Common myeloid progenitor, CD34-positive (primary cell): ENCODE measurements around the gene SPDYE6.
"Not testable (repeated sequence)": the region's sequence is repeated elsewhere in the genome, so short reads cannot be mapped to it uniquely, and the experiment has no call there.

Experiments
- CTCF ChIA-PET: fragments of 350-600 bp; sonication (Branson Sonifier 250); formaldehyde crosslinking; loops from one replicate; lab custom pipeline; 2021; ENCODE audit warnings: antibody characterized with exemption; lab: Charles Lee
- POLR2A ChIA-PET: fragments of 350-600 bp; sonication (Branson Sonifier 250); formaldehyde crosslinking; loops from one replicate; lab custom pipeline; 2021; ENCODE audit warnings: antibody characterized with exemption; lab: Charles Lee
- DNase-seq, 3 donors: peaks; one replicate each; pipeline versions ENCODE4 v3.0.0 to v3.0.0-alpha.2; 2013
- H3K27ac ChIP-seq, 2 experiments: 1 replicate in 1 of 2; 2 replicates in 1 of 2; pipeline ENCODE4 v1.7.0; 2013; ENCODE audit warnings: inconsistent platforms in 2 of 2, low read length in 2 of 2, mild to moderate bottlenecking in 2 of 2, low read depth in 1 of 2, moderate library complexity in 1 of 2; ENCODE audit not compliant: severe bottlenecking in 2 of 2, insufficient read depth in 1 of 2, poor library complexity in 1 of 2
- H3K27me3 ChIP-seq, 5 experiments: replicated peaks in 2 of 5; 1 replicate in 3 of 5; 2 replicates in 2 of 5; pipeline versions ENCODE4 v1.6.1 to v1.7.0; 2013; ENCODE audit warnings: low read length in 4 of 5, mild to moderate bottlenecking in 2 of 5, moderate library complexity in 2 of 5, inconsistent platforms in 1 of 5; ENCODE audit not compliant: insufficient read depth in 5 of 5, control insufficient read depth in 4 of 5
- H3K36me3 ChIP-seq, 4 experiments: 1 replicate in 2 of 4; 2 replicates in 2 of 4; pipeline versions ENCODE4 v1.6.1 to v1.7.0; 2013; ENCODE audit warnings: low read length in 3 of 4, control low read depth in 1 of 4, mild to moderate bottlenecking in 1 of 4; ENCODE audit not compliant: control insufficient read depth in 4 of 4, insufficient read depth in 4 of 4
- H3K4me1 ChIP-seq, 4 experiments: 1 replicate in 3 of 4; 2 replicates in 1 of 4; pipeline versions ENCODE4 v1.6.1 to v1.7.1; 2013; ENCODE audit warnings: low read length in 3 of 4, mild to moderate bottlenecking in 3 of 4, control low read depth in 1 of 4, inconsistent platforms in 1 of 4, moderate library complexity in 1 of 4; ENCODE audit not compliant: control insufficient read depth in 4 of 4, insufficient read depth in 4 of 4; ENCODE audit errors: control extremely low read depth in 1 of 4
- H3K4me3 ChIP-seq, 7 experiments: 1 replicate in 4 of 7; 2 replicates in 3 of 7; pipeline versions ENCODE4 v1.5.1 to v1.7.0; 2013; ENCODE audit warnings: mild to moderate bottlenecking in 7 of 7, low read length in 6 of 7, moderate library complexity in 6 of 7, inconsistent platforms in 2 of 7, low read depth in 2 of 7, control low read depth in 1 of 7; ENCODE audit not compliant: insufficient read depth in 4 of 7, control insufficient read depth in 1 of 7; ENCODE audit errors: extremely low read depth in 1 of 7
- H3K9me3 ChIP-seq, 5 experiments: 1 replicate in 4 of 5; 2 replicates in 1 of 5; pipeline versions ENCODE4 v1.6.1 to v1.7.1; 2013; ENCODE audit warnings: low read length in 4 of 5, mild to moderate bottlenecking in 2 of 5, inconsistent platforms in 1 of 5, low read depth in 1 of 5, moderate library complexity in 1 of 5; ENCODE audit not compliant: control insufficient read depth in 4 of 5, insufficient read depth in 2 of 5; ENCODE audit errors: control extremely low read depth in 1 of 5
- WGBS: methylation state at CpG from one replicate; pipeline ENCODE4 v1.1.5; 2013; ENCODE audit not compliant: insufficient coverage; 5-methylcytosine and 5-hydroxymethylcytosine counted together

SPDYE6 gene

GRCh38 chr7:102365390-102365789, 9.1 kb upstream of the SPDYE6 start:
- POLR2A ChIA-PET, CTCF ChIA-PET, DNase-seq, H3K4me3 ChIP-seq, H3K27me3 ChIP-seq, H3K27ac ChIP-seq, H3K9me3 ChIP-seq, H3K36me3 ChIP-seq, H3K4me1 ChIP-seq: not testable (repeated sequence)
- WGBS = no CpG with 5 or more reads among the region's 7 CpGs

- CTCF ChIA-PET = interaction anchor here (1.4 kb wide), 1 partner anchor 35 kb away, joined by 3 read pairs; no protein-coding TSS in a partner anchor
- H3K36me3 ChIP-seq, H3K27me3 ChIP-seq, POLR2A ChIA-PET, H3K4me1 ChIP-seq, H3K9me3 ChIP-seq: not testable (repeated sequence)
- peak overlapping the region; percentile 51 to 87 (median 73) for H3K4me3 ChIP-seq
- peak in 1 of 3 donors; percentile 0 for DNase-seq
- 0% methylated on average over 1 of the region's 20 CpGs for WGBS
- peak overlapping the region; percentile 46 to 76 for H3K27ac ChIP-seq
Measured at GRCh38 chr7:102364394-102364886, 8.2 kb upstream of the SPDYE6 start.

GRCh38 chr7:102363549-102364393, 7.5 kb upstream of the SPDYE6 start:
- H3K4me1 ChIP-seq, H3K9me3 ChIP-seq, POLR2A ChIA-PET, H3K27me3 ChIP-seq, H3K36me3 ChIP-seq: not testable (repeated sequence)
- Histone ChIP-seq H3K4me3 (peak overlapping the region; percentile 51 to 87 (median 73)), H3K27ac (peak overlapping the region; percentile 46 to 76)
- CTCF ChIA-PET = interaction anchor here (1.4 kb wide), 1 partner anchor 35 kb away, joined by 3 read pairs; no protein-coding TSS in a partner anchor
- peak; percentile 97 to 99 (median 98) for DNase-seq
- under 1% methylated on average over 46 of the region's 76 CpGs for WGBS

GRCh38 chr7:102346983-102347382, 9.3 kb downstream of the SPDYE6 start:
- H3K27me3 ChIP-seq, H3K4me1 ChIP-seq, H3K4me3 ChIP-seq, POLR2A ChIA-PET, CTCF ChIA-PET, H3K27ac ChIP-seq, H3K9me3 ChIP-seq, H3K36me3 ChIP-seq, DNase-seq: not testable (repeated sequence)
- WGBS = no CpG with 5 or more reads among the region's 6 CpGs

GRCh38 chr7:102340599-102341368, 15.5 kb downstream of the SPDYE6 start:
- H3K36me3 ChIP-seq, DNase-seq, H3K9me3 ChIP-seq, CTCF ChIA-PET, H3K27me3 ChIP-seq, H3K4me3 ChIP-seq, POLR2A ChIA-PET, H3K4me1 ChIP-seq, H3K27ac ChIP-seq: not testable (repeated sequence)
- no CpG with 5 or more reads among the region's 7 CpGs for WGBS

- POLR2A ChIA-PET, DNase-seq: not testable (repeated sequence)
Measured at GRCh38 chr7:102337420-102337819, 18.8 kb downstream of the SPDYE6 start.

GRCh38 chr7:102337002-102337401, 19.2 kb downstream of the SPDYE6 start:
- H3K9me3 ChIP-seq, H3K36me3 ChIP-seq, H3K4me3 ChIP-seq, DNase-seq, POLR2A ChIA-PET, H3K27ac ChIP-seq, CTCF ChIA-PET, H3K4me1 ChIP-seq, H3K27me3 ChIP-seq: not testable (repeated sequence)
- WGBS = no CpG with 5 or more reads among the region's 8 CpGs

More at GRCh38 chr7:102337420-102337819, 18.8 kb downstream of the SPDYE6 start:
- no CpG with 5 or more reads among the region's 4 CpGs for WGBS
- CTCF ChIA-PET, H3K4me1 ChIP-seq, H3K27me3 ChIP-seq, H3K27ac ChIP-seq, H3K9me3 ChIP-seq, H3K36me3 ChIP-seq, H3K4me3 ChIP-seq: not testable (repeated sequence)
